K562 (cell line): ENCODE measurements around the gene SLC33A1. TPM values are rescaled to one million over a fixed set of nuclear protein-coding genes. Genes with fewer than 3 reads are reported as not detected.

ENCODE experiments used
- ATF2 ChIP-seq: sonication (generic); formaldehyde crosslinking; IDR thresholded peaks from 2 replicates; pipeline ENCODE4 v1.8.1; 2022; ENCODE audit warnings: missing genetic modification reagents
- CBX2 ChIP-seq: fragments of 200-600 bp; sonication (generic); IDR thresholded peaks from one replicate; pipeline ENCODE4 v1.6.1; 2012; ENCODE audit warnings: mild to moderate bottlenecking, low read length, inconsistent platforms; ENCODE audit not compliant: insufficient read depth, poor library complexity, severe bottlenecking
- CBX5 ChIP-seq: IDR thresholded peaks from 2 replicates; pipeline ENCODE4 v1.6.1; 2014; ENCODE audit warnings: low read depth, borderline replicate concordance
- CEBPG ChIP-seq, 3 experiments: fragments of 200-800 bp in 1 of 3; sonication (Bioruptor generic) in 1 of 3; sonication (generic) in 1 of 3; formaldehyde crosslinking in 1 of 3; IDR thresholded peaks in 2 of 3; conservative IDR thresholded peaks in 1 of 3; 2 replicates each; pipeline versions ENCODE4 v1.6.1 to v1.8.0; 2016 to 2022; ENCODE audit warnings: missing compliant biosample characterization in 2 of 3, missing genetic modification characterization in 2 of 3, mild to moderate bottlenecking in 1 of 3, missing genetic modification reagents in 1 of 3
- CREB3L1 ChIP-seq: fragments of 450-650 bp; IDR thresholded peaks from 2 replicates; pipeline ENCODE4 v1.6.1; 2014; ENCODE audit warnings: low read depth, mild to moderate bottlenecking, moderate library complexity, borderline replicate concordance
- ELF4 ChIP-seq: fragments of 450-650 bp; formaldehyde crosslinking; IDR thresholded peaks from 2 replicates; pipeline ENCODE4 v1.4.0; 2022; ENCODE audit warnings: missing genetic modification characterization
- HLTF ChIP-seq: fragments of 450-650 bp; IDR thresholded peaks from 2 replicates; pipeline ENCODE4 v1.6.1; 2016
- HMGN3 ChIP-seq: IDR thresholded peaks from 2 replicates; pipeline ENCODE4 v1.6.1; 2011; ENCODE audit warnings: borderline replicate concordance, low read depth, mild to moderate bottlenecking, mixed read lengths, low read length; ENCODE audit not compliant: insufficient read length; ENCODE audit errors: extremely low read depth
- KDM2B ChIP-seq: fragments of 250-450 bp; sonication (Bioruptor Pico); IDR thresholded peaks from 2 replicates; pipeline ENCODE4 v1.8.0; 2021; ENCODE audit warnings: mild to moderate bottlenecking, moderate library complexity
- KDM5B ChIP-seq: fragments of 200-600 bp; sonication (generic); IDR thresholded peaks from 2 replicates; pipeline ENCODE4 v1.6.1; 2012; ENCODE audit warnings: low read depth, mild to moderate bottlenecking, moderate library complexity, low read length, control low read depth, inconsistent platforms; ENCODE audit not compliant: insufficient replicate concordance
- MCM2 ChIP-seq: fragments of 450-650 bp; IDR thresholded peaks from 2 replicates; pipeline ENCODE4 v1.6.1; 2017; ENCODE audit warnings: low read depth, mild to moderate bottlenecking
- NFE2L1 ChIP-seq: fragments of 450-650 bp; IDR thresholded peaks from 2 replicates; pipeline ENCODE4 v1.6.1; 2016; ENCODE audit warnings: missing genetic modification characterization, low read depth, mild to moderate bottlenecking, missing compliant biosample characterization, moderate library complexity, borderline replicate concordance
- NR2C1 ChIP-seq, 2 experiments: fragments of 450-650 bp; IDR thresholded peaks; 2 replicates each; pipeline ENCODE4 v1.6.1; 2017; ENCODE audit warnings: mild to moderate bottlenecking in 2 of 2, antibody characterized with exemption in 1 of 2, inconsistent platforms in 1 of 2, missing compliant biosample characterization in 1 of 2, missing genetic modification characterization in 1 of 2
- RAD51 ChIP-seq: fragments of 450-650 bp; IDR thresholded peaks from 2 replicates; pipeline ENCODE4 v1.7.1; 2016; ENCODE audit warnings: low read depth, mild to moderate bottlenecking, borderline replicate concordance
- SPI1 ChIP-seq: IDR thresholded peaks from 2 replicates; pipeline ENCODE4 v1.6.1; 2011; ENCODE audit warnings: low read depth, low read length, control low read depth, borderline replicate concordance
- STAT5A ChIP-seq: IDR thresholded peaks from 2 replicates; pipeline ENCODE4 v1.6.1; 2012; ENCODE audit warnings: low read length, inconsistent platforms, borderline replicate concordance
- XRCC3 ChIP-seq: fragments of 450-650 bp; IDR thresholded peaks from 2 replicates; pipeline ENCODE4 v1.6.1; 2017; ENCODE audit warnings: mild to moderate bottlenecking, moderate library complexity
- ZFX ChIP-seq: sonication (generic); formaldehyde crosslinking; IDR thresholded peaks from 2 replicates; pipeline ENCODE4 v1.8.0; 2022; ENCODE audit warnings: mild to moderate bottlenecking, missing genetic modification reagents, moderate library complexity
- ZNF12 ChIP-seq: sonication (generic); formaldehyde crosslinking; IDR thresholded peaks from 2 replicates; pipeline ENCODE4 v1.4.0; 2020; ENCODE audit warnings: mild to moderate bottlenecking, missing genetic modification reagents
- ZNF143 ChIP-seq: sonication (generic); formaldehyde crosslinking; IDR thresholded peaks from 2 replicates; pipeline ENCODE4 v1.9.0; 2022; ENCODE audit warnings: mild to moderate bottlenecking, missing genetic modification reagents
- ZNF316 ChIP-seq: fragments of 450-650 bp; IDR thresholded peaks from 2 replicates; pipeline ENCODE4 v1.6.1; 2016
- ZNF707 ChIP-seq: fragments of 250-450 bp; sonication (Bioruptor Pico); conservative IDR thresholded peaks from 2 replicates; pipeline ENCODE4 v1.8.0; 2022; ENCODE audit warnings: inconsistent platforms, mild to moderate bottlenecking, moderate library complexity
- polyA plus RNA-seq, 8 experiments: library from polyadenylated mRNA; depleted of rRNA in 4 of 8; stranded (reverse) in 5 of 8; unstranded in 3 of 8; fragments of >200 nt; fragmentation: Nextera tagmentation in 2 of 8; fragmentation: Illumina TruSeq in 1 of 8; extraction: Ambion mirVana in 2 of 8; extraction: Trizol in 1 of 8; gene quantifications; 2 replicates each; pipeline versions ENCODE4 v1.2.1 to v1.2.3, GENCODE V29; 2011 to 2014; ENCODE audit warnings: inconsistent platforms in 1 of 8, missing spikeins in 1 of 8
- total RNA-seq, 7 experiments: library from RNA; depleted of rRNA in 6 of 7; stranded (reverse); fragments of >200 nt in 6 of 7; fragmentation: Illumina TruSeq in 2 of 7; extraction: Trizol in 2 of 7; gene quantifications; 2 replicates each; pipeline versions ENCODE4 v1.2.1 to v1.2.3, GENCODE V29; 2011 to 2021; ENCODE audit warnings: low replicate concordance in 1 of 7
- TF ChIP-seq, protein P1 (sequence below): fragments of 150-350 bp; conservative IDR thresholded peaks from 2 replicates; pipeline ENCODE4 v1.6.1; 2014; ENCODE audit warnings: low read length

Gene SLC33A1
- total and polyA plus RNA-seq, 9 of the 15 experiments (the other 6 are each of a cell fraction or from before 2014, with no cell fraction given): 6.2 to 26.8 (median 19.6) TPM

GRCh38 chr3:155791190-155791589 lies 63.0 kb downstream of the SLC33A1 start (continued):
- TF ChIP-seq CBX2: no peak
- TF ChIP-seq ZNF707 (CRISPR knock-in tag): no peak
- TF ChIP-seq CEBPG (CRISPR knock-in tag; IDR thresholded peaks at IDR 0.05): no peak
- no peak for TF ChIP-seq CEBPG (tag; conservative IDR thresholded peaks at IDR 0.05 in 1 of 2, IDR thresholded peaks at IDR 0.05 in 1 of 2)
- TF ChIP-seq, protein P1, sequence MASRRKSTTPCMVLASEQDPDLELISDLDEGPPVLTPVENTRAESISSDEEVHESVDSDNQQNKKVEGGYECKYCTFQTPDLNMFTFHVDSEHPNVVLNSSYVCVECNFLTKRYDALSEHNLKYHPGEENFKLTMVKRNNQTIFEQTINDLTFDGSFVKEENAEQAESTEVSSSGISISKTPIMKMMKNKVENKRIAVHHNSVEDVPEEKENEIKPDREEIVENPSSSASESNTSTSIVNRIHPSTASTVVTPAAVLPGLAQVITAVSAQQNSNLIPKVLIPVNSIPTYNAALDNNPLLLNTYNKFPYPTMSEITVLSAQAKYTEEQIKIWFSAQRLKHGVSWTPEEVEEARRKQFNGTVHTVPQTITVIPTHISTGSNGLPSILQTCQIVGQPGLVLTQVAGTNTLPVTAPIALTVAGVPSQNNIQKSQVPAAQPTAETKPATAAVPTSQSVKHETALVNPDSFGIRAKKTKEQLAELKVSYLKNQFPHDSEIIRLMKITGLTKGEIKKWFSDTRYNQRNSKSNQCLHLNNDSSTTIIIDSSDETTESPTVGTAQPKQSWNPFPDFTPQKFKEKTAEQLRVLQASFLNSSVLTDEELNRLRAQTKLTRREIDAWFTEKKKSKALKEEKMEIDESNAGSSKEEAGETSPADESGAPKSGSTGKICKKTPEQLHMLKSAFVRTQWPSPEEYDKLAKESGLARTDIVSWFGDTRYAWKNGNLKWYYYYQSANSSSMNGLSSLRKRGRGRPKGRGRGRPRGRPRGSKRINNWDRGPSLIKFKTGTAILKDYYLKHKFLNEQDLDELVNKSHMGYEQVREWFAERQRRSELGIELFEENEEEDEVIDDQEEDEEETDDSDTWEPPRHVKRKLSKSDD: no peak
- peak; percentile 96 for TF ChIP-seq ZNF316
- no peak for TF ChIP-seq ZNF12 (CRISPR knock-in tag)
- TF ChIP-seq KDM2B: no peak
- no peak for TF ChIP-seq MCM2
- no peak for TF ChIP-seq CREB3L1
- no peak for TF ChIP-seq HLTF
- no peak for TF ChIP-seq NR2C1 (IDR thresholded peaks at IDR 0.05)
- TF ChIP-seq NR2C1 (tag; IDR thresholded peaks at IDR 0.05): no peak
- TF ChIP-seq CBX5: no peak
- TF ChIP-seq NFE2L1 (tag): peak; percentile 79
- TF ChIP-seq STAT5A: no peak
- no peak for TF ChIP-seq RAD51
- TF ChIP-seq ZFX (CRISPR knock-in tag): no peak
- TF ChIP-seq ELF4 (CRISPR knock-in tag): no peak
- no peak for TF ChIP-seq ZNF143 (CRISPR knock-in tag)
- TF ChIP-seq KDM5B: no peak
- TF ChIP-seq XRCC3: no peak
- no peak for TF ChIP-seq HMGN3
- no peak for TF ChIP-seq SPI1
- TF ChIP-seq ATF2 (CRISPR knock-in tag): no peak
